ENCODE measurements around the gene VILL. TPM values are rescaled to one million over a fixed set of nuclear protein-coding genes. Genes with fewer than 3 reads are reported as not detected.

The VILL gene
- total RNA-seq, 1 experiment from 2014 or later: 52.6 TPM

- intact Hi-C loops (cut with micrococcal nuclease; ENCODE audit: unreplicated experiment): loop anchor here (2.0 kb wide), 1 partner anchor 16 kb away; no protein-coding TSS in a partner anchor
- Mint-ChIP-seq H3K9me3 (ENCODE audit: low read depth, unreplicated experiment) (no peaks in the 10 kb centered on the region), H3K4me1 (ENCODE audit: low read depth, unreplicated experiment) (peaks cover 61% of the 10 kb centered on the region), H3K36me3 (ENCODE audit: insufficient read depth, unreplicated experiment) (peaks cover 11% of the 10 kb centered on the region), H3K4me3 (ENCODE audit: low read depth, unreplicated experiment) (peak overlapping the region; percentile 49), H3K27me3 (ENCODE audit: unreplicated experiment) (no peaks in the 10 kb centered on the region), H3K27ac (ENCODE audit: unreplicated experiment) (peak overlapping the region; percentile 63)
- DNase-seq: no peak
- CTCF ChIA-PET: interaction anchor here (1.6 to 1.7 kb wide), 3 partner anchors 15 to 37 kb away, joined by 5 read pairs; no protein-coding TSS in a partner anchor
- TF ChIP-seq CTCF (IDR thresholded peaks at IDR 0.05; ENCODE audit: unreplicated experiment): no peak
- no TSS peak for BruUV-seq (replicated peaks)
These were observed 44.1 kb upstream of the VILL start for GRCh38 chr3:37946531-37946889.

GRCh38 chr3:37949866-37950265 lies 40.7 kb upstream of the VILL start:
- no TSS peak for BruUV-seq (replicated peaks)
- TF ChIP-seq CTCF (IDR thresholded peaks at IDR 0.05; ENCODE audit: unreplicated experiment): no peak
- no peaks in the 10 kb centered on the region for H3K27me3 Mint-ChIP-seq (ENCODE audit: unreplicated experiment)
- H3K27ac Mint-ChIP-seq (ENCODE audit: unreplicated experiment): no peak overlapping the region
- CTCF ChIA-PET: no interaction called here
- peaks cover 34% of the 10 kb centered on the region for H3K4me1 Mint-ChIP-seq (ENCODE audit: low read depth, unreplicated experiment)
- no peak overlapping the region for H3K4me3 Mint-ChIP-seq (ENCODE audit: low read depth, unreplicated experiment)
- DNase-seq: no peak
- peaks cover 11% of the 10 kb centered on the region for H3K36me3 Mint-ChIP-seq (ENCODE audit: insufficient read depth, unreplicated experiment)
- intact Hi-C loops (cut with micrococcal nuclease; ENCODE audit: unreplicated experiment): no loop called here
- H3K9me3 Mint-ChIP-seq (ENCODE audit: low read depth, unreplicated experiment): peaks cover 2% of the 10 kb centered on the region

- no peak for TF ChIP-seq CTCF (IDR thresholded peaks at IDR 0.05; ENCODE audit: unreplicated experiment)
- DNase-seq: no peak
- Mint-ChIP-seq H3K27me3 (ENCODE audit: unreplicated experiment) (no peaks in the 10 kb centered on the region), H3K9me3 (ENCODE audit: low read depth, unreplicated experiment) (peaks cover 2% of the 10 kb centered on the region), H3K4me3 (ENCODE audit: low read depth, unreplicated experiment) (no peak overlapping the region), H3K4me1 (ENCODE audit: low read depth, unreplicated experiment) (peaks cover 8% of the 10 kb centered on the region), H3K36me3 (ENCODE audit: insufficient read depth, unreplicated experiment) (peaks cover 6% of the 10 kb centered on the region), H3K27ac (ENCODE audit: unreplicated experiment) (no peak overlapping the region)
- intact Hi-C loops (cut with micrococcal nuclease; ENCODE audit: unreplicated experiment): no loop called here
- no TSS peak for BruUV-seq (replicated peaks)
- CTCF ChIA-PET: no interaction called here
These were observed 38.0 kb upstream of the VILL start for GRCh38 chr3:37952564-37952963.

GRCh38 chr3:37953226-37953625 lies 37.4 kb upstream of the VILL start:
- CTCF ChIA-PET: no interaction called here
- intact Hi-C loops (cut with micrococcal nuclease; ENCODE audit: unreplicated experiment): no loop called here
- no peak for DNase-seq
- no peak for TF ChIP-seq CTCF (IDR thresholded peaks at IDR 0.05; ENCODE audit: unreplicated experiment)
- peaks cover 2% of the 10 kb centered on the region for H3K9me3 Mint-ChIP-seq (ENCODE audit: low read depth, unreplicated experiment)
- H3K27me3 Mint-ChIP-seq (ENCODE audit: unreplicated experiment): no peaks in the 10 kb centered on the region
- H3K4me1 Mint-ChIP-seq (ENCODE audit: low read depth, unreplicated experiment): peaks cover 7% of the 10 kb centered on the region
- peaks cover 6% of the 10 kb centered on the region for H3K36me3 Mint-ChIP-seq (ENCODE audit: insufficient read depth, unreplicated experiment)
- H3K27ac Mint-ChIP-seq (ENCODE audit: unreplicated experiment): no peak overlapping the region
- no TSS peak for BruUV-seq (replicated peaks)
- no peak overlapping the region for H3K4me3 Mint-ChIP-seq (ENCODE audit: low read depth, unreplicated experiment)
